Activated CD8-positive, alpha-beta memory T cell treated with anti-CD3 and anti-CD28 coated beads, Interleukin-2, amount 10 ng/mL, durations not matched to agents 7 days and 5 days (primary cell): Measurements from ENCODE around the gene KLF2. TPM values are rescaled to one million over a fixed set of nuclear protein-coding genes. Genes with fewer than 3 reads are reported as not detected.
"Not testable (repeated sequence)": the region's sequence is repeated elsewhere in the genome, so short reads cannot be mapped to it uniquely, and the experiment has no call there.

Experiments
- ATAC-seq: fragments of 150-1000 bp; cut with Tn5 transposase; one replicate; pipeline ENCODE4 v1.10.0; 2021; ENCODE audit warnings: moderate library complexity
- CTCF ChIA-PET: fragments of 350-600 bp; sonication (Branson Sonifier 250); formaldehyde crosslinking; loops from one replicate; lab custom pipeline; 2021; ENCODE audit warnings: antibody characterized with exemption; lab: Charles Lee
- DNase-seq: peaks from one replicate; pipeline ENCODE4 v3.0.0-alpha.2; 2020
- H3K27ac Mint-ChIP-seq: one replicate; pipeline ENCODE4 v1.8.0; 2021; ENCODE audit warnings: mild to moderate bottlenecking, mixed read lengths
- H3K27me3 Mint-ChIP-seq: one replicate; pipeline ENCODE4 v1.8.0; 2021; ENCODE audit warnings: mixed read lengths
- H3K36me3 Mint-ChIP-seq: one replicate; pipeline ENCODE4 v1.8.0; 2021; ENCODE audit warnings: mild to moderate bottlenecking, mixed read lengths
- H3K4me1 Mint-ChIP-seq: one replicate; pipeline ENCODE4 v1.8.0; 2021; ENCODE audit warnings: mixed read lengths
- H3K4me3 Mint-ChIP-seq: one replicate; pipeline ENCODE4 v1.8.0; 2021; ENCODE audit warnings: mild to moderate bottlenecking, moderate library complexity, mixed read lengths
- H3K9me3 Mint-ChIP-seq: one replicate; pipeline ENCODE4 v1.8.0; 2022; ENCODE audit warnings: low read depth, mixed read lengths
- total RNA-seq, 2 experiments: library from RNA; stranded (reverse); gene quantifications; one replicate each; pipeline ENCODE4 v1.2.3, GENCODE V29; 2021

Gene KLF2
- total RNA-seq, 2 experiments from 2014 or later = 62.1 to 124 TPM

- H3K36me3 Mint-ChIP-seq = no peaks in the 10 kb centered on the region
- H3K4me3 Mint-ChIP-seq = no peak overlapping the region
- DNase-seq = no peak
- CTCF ChIA-PET = no interaction called here
- H3K4me1 Mint-ChIP-seq = no peaks in the 10 kb centered on the region
- ATAC-seq = no peak
- H3K27ac Mint-ChIP-seq = no peak overlapping the region
- H3K9me3 Mint-ChIP-seq = no peaks in the 10 kb centered on the region
- peaks cover 11% of the 10 kb centered on the region for H3K27me3 Mint-ChIP-seq
Measured at GRCh38 chr19:16296713-16297112, 27.9 kb upstream of the KLF2 start.

GRCh38 chr19:16297575-16298178 lies 26.9 kb upstream of the KLF2 start:
- Mint-ChIP-seq H3K36me3 (no peaks in the 10 kb centered on the region), H3K27ac (no peak overlapping the region), H3K4me3 (no peak overlapping the region), H3K4me1 (no peaks in the 10 kb centered on the region), H3K9me3 (no peaks in the 10 kb centered on the region), H3K27me3 (peaks cover 8% of the 10 kb centered on the region)
- no peak for ATAC-seq
- no peak for DNase-seq
- CTCF ChIA-PET = no interaction called here

GRCh38 chr19:16298334-16298733 lies 26.3 kb upstream of the KLF2 start:
- Mint-ChIP-seq H3K4me1 (no peaks in the 10 kb centered on the region), H3K27me3 (peaks cover 3% of the 10 kb centered on the region), H3K36me3 (no peaks in the 10 kb centered on the region), H3K27ac (no peak overlapping the region), H3K4me3 (no peak overlapping the region), H3K9me3 (no peaks in the 10 kb centered on the region)
- CTCF ChIA-PET = no interaction called here
- DNase-seq (no peak), ATAC-seq (no peak)

- no peak for ATAC-seq
- Mint-ChIP-seq H3K27me3 (peaks cover 9% of the 10 kb centered on the region), H3K4me3 (no peak overlapping the region), H3K27ac (no peak overlapping the region), H3K4me1 (no peaks in the 10 kb centered on the region), H3K36me3 (no peaks in the 10 kb centered on the region), H3K9me3 (no peaks in the 10 kb centered on the region)
- no peak for DNase-seq
- CTCF ChIA-PET = no interaction called here
Measured at GRCh38 chr19:16301999-16302694, 22.5 kb upstream of the KLF2 start.

GRCh38 chr19:16303755-16304154 lies 20.9 kb upstream of the KLF2 start:
- CTCF ChIA-PET = no interaction called here

GRCh38 chr19:16304511-16304910 lies 20.1 kb upstream of the KLF2 start:
- H3K4me3 Mint-ChIP-seq, H3K36me3 Mint-ChIP-seq, DNase-seq, H3K9me3 Mint-ChIP-seq, ATAC-seq, H3K4me1 Mint-ChIP-seq, CTCF ChIA-PET, H3K27ac Mint-ChIP-seq: not testable (repeated sequence)
- peaks cover 12% of the 10 kb centered on the region for H3K27me3 Mint-ChIP-seq

More at GRCh38 chr19:16303755-16304154, 20.9 kb upstream of the KLF2 start:
- H3K9me3 Mint-ChIP-seq = no peaks in the 10 kb centered on the region
- ATAC-seq = no peak
- H3K27ac Mint-ChIP-seq = no peak overlapping the region
- DNase-seq = no peak
- H3K36me3 Mint-ChIP-seq = no peaks in the 10 kb centered on the region
- H3K4me1 Mint-ChIP-seq = no peaks in the 10 kb centered on the region
- H3K4me3 Mint-ChIP-seq = no peak overlapping the region
- peaks cover 12% of the 10 kb centered on the region for H3K27me3 Mint-ChIP-seq

- H3K4me3 Mint-ChIP-seq, ATAC-seq, H3K36me3 Mint-ChIP-seq, H3K27ac Mint-ChIP-seq, DNase-seq, H3K9me3 Mint-ChIP-seq, H3K4me1 Mint-ChIP-seq: not testable (repeated sequence)
- peaks cover 12% of the 10 kb centered on the region for H3K27me3 Mint-ChIP-seq
- CTCF ChIA-PET = interaction anchor here (1.1 kb wide), 2 partner anchors 78 to 114 kb away, joined by 3 to 4 read pairs; no protein-coding TSS in a partner anchor
Measured at GRCh38 chr19:16305060-16305459, 19.6 kb upstream of the KLF2 start.

- no peak for ATAC-seq
- CTCF ChIA-PET = no interaction called here
Measured at GRCh38 chr19:16306728-16307402, 17.8 kb upstream of the KLF2 start.

GRCh38 chr19:16308081-16308480 lies 16.5 kb upstream of the KLF2 start:
- H3K4me3 Mint-ChIP-seq = no peak overlapping the region
- no peak for ATAC-seq
- H3K4me1 Mint-ChIP-seq = no peaks in the 10 kb centered on the region
- CTCF ChIA-PET = no interaction called here
- no peak overlapping the region for H3K27ac Mint-ChIP-seq
- no peaks in the 10 kb centered on the region for H3K9me3 Mint-ChIP-seq
- no peaks in the 10 kb centered on the region for H3K36me3 Mint-ChIP-seq
- DNase-seq = no peak
- peaks cover 17% of the 10 kb centered on the region for H3K27me3 Mint-ChIP-seq

More at GRCh38 chr19:16306728-16307402, 17.8 kb upstream of the KLF2 start:
- peaks cover 12% of the 10 kb centered on the region for H3K27me3 Mint-ChIP-seq
- no peaks in the 10 kb centered on the region for H3K36me3 Mint-ChIP-seq
- H3K4me3 Mint-ChIP-seq = no peak overlapping the region
- H3K4me1 Mint-ChIP-seq = no peaks in the 10 kb centered on the region
- H3K27ac Mint-ChIP-seq = no peak overlapping the region
- no peaks in the 10 kb centered on the region for H3K9me3 Mint-ChIP-seq
- no peak for DNase-seq

- Mint-ChIP-seq H3K27ac (no peak overlapping the region), H3K36me3 (no peaks in the 10 kb centered on the region), H3K4me3 (no peak overlapping the region), H3K4me1 (no peaks in the 10 kb centered on the region), H3K27me3 (peaks cover 11% of the 10 kb centered on the region), H3K9me3 (no peaks in the 10 kb centered on the region)
- no peak for ATAC-seq
- CTCF ChIA-PET = no interaction called here
- no peak for DNase-seq
Measured at GRCh38 chr19:16309643-16310042, 15.0 kb upstream of the KLF2 start.

- H3K9me3 Mint-ChIP-seq = no peaks in the 10 kb centered on the region
- DNase-seq (no peak), ATAC-seq (no peak)
- H3K36me3 Mint-ChIP-seq = no peaks in the 10 kb centered on the region
- no peak overlapping the region for H3K4me3 Mint-ChIP-seq
- peaks cover 12% of the 10 kb centered on the region for H3K4me1 Mint-ChIP-seq
- CTCF ChIA-PET = interaction anchor here (1.9 kb wide), 1 partner anchor 61 kb away, joined by 4 read pairs; no protein-coding TSS in a partner anchor
- no peak overlapping the region for H3K27ac Mint-ChIP-seq
- peaks cover 38% of the 10 kb centered on the region for H3K27me3 Mint-ChIP-seq
Measured at GRCh38 chr19:16315825-16316505, 8.7 kb upstream of the KLF2 start.

- H3K4me1 Mint-ChIP-seq = peaks cover 12% of the 10 kb centered on the region
- H3K27me3 Mint-ChIP-seq = peaks cover 41% of the 10 kb centered on the region
- no peak overlapping the region for H3K27ac Mint-ChIP-seq
- no peaks in the 10 kb centered on the region for H3K9me3 Mint-ChIP-seq
- ATAC-seq (no peak), DNase-seq (no peak)
- H3K36me3 Mint-ChIP-seq = no peaks in the 10 kb centered on the region
- CTCF ChIA-PET = interaction anchor here (1.9 kb wide), 1 partner anchor 61 kb away, joined by 4 read pairs; no protein-coding TSS in a partner anchor
- no peak overlapping the region for H3K4me3 Mint-ChIP-seq
Measured at GRCh38 chr19:16316506-16316882, 8.1 kb upstream of the KLF2 start.

GRCh38 chr19:16319481-16319880 lies 5.1 kb upstream of the KLF2 start:
- ATAC-seq = no peak
- peak; percentile 55 for DNase-seq
- Mint-ChIP-seq H3K4me3 (no peak overlapping the region), H3K9me3 (no peaks in the 10 kb centered on the region), H3K36me3 (no peaks in the 10 kb centered on the region), H3K27me3 (peaks cover 58% of the 10 kb centered on the region), H3K27ac (no peak overlapping the region), H3K4me1 (peaks cover 24% of the 10 kb centered on the region)
- CTCF ChIA-PET = interaction anchor here (1.0 to 31.2 kb wide), 2 partner anchors 48 to 71 kb away, joined by 3 to 449 read pairs; no protein-coding TSS in a partner anchor
